SK-MEL-5 (cell line): ENCODE data around the gene PARP1. TPM values are rescaled to one million over a fixed set of nuclear protein-coding genes. Genes with fewer than 3 reads are reported as not detected.

Experiments used
- DNase-seq: peaks from one replicate; pipeline ENCODE4 v3.0.0-alpha.2; 2016; ENCODE audit warnings: low read depth, low spot score
- in situ Hi-C: cut with HindIII; loops from 2 replicates; pipeline ENCODE4 v1.10.0; 2016; ENCODE audit warnings: low sequenced_read_pairs, high pct_unique_total_duplicates, low pct_unique_long_range_greater_than_20kb
- total RNA-seq: library from RNA; depleted of rRNA; stranded (reverse); fragments of >200 nt; shearing (Covaris generic); gene quantifications from 2 replicates; pipeline ENCODE4 v1.2.3, GENCODE V29; 2014

Gene PARP1
- total RNA-seq, 1 experiment from 2014 or later, result 140 TPM

DNA sequence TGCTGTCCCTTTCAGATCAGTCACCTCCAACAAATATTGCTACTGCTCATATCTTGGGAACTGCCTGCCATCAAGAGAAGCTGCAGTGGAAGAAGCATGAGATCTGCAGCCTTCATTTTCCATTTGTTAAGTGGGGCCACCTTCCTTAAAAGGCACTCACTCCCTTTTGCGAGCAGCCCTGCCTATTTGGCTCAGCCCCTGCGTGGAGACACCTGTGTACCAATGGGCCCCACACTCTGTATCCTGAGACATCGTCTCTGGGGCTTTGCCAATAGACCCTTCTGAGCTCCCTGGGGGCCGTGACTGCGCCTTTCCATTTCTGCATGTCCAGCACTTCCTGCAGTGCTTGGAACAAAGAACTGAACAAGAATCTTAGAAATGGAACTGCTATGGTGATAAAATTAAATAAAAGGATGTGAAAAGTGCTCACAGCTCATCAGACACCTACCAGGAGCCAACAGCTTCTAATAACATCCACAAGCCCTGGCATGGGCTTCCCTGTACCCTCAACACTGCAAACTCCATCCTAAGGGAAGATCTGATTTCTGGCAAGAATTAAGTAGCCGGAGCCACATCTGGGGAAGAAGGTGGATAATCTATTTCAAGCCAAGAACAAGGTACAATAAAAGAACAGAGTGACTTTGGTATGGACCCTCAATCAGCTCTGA lies 36.7 kb downstream of the PARP1 start:
- in situ Hi-C loops, result no loop called here
- DNase-seq, result no peak

DNA sequence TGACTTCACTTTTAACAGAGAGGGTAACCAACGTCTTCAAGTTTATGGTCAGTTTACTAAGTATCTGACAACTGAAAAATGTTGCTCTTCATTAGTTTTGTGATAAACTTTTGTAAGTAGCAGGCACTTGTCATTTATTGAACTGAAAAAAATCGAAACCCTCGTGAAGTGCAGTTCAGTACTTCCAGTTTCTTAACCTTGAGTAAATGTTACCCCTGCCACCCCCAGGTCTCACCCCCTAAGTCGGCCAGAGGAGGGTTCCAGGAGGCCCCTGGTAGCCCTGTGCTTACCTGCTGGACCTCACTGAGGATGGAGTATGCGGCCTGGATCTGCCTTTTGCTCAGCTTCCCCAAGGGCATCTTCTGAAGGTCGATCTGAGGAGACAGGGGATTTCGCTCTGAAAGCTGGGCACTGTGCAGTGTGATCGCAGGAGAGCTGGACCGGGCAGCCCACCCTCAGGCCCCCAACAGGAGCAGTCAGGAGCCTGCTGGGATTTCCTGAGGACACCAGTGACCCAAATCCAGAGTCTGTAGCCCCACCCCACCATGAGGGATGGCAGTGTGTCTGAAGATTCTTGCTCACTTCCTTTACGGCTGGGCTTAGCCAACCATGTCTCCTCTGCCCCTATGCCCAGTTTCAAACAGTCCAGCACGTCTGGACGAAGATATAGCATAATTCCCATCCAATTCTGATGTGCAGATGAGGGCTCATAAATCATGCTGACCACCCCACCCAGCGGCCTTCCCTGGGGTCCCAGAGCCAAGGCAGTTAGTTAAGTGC lies 37.6 kb downstream of the PARP1 start:
- in situ Hi-C loops, result no loop called here
- no peak for DNase-seq

DNA sequence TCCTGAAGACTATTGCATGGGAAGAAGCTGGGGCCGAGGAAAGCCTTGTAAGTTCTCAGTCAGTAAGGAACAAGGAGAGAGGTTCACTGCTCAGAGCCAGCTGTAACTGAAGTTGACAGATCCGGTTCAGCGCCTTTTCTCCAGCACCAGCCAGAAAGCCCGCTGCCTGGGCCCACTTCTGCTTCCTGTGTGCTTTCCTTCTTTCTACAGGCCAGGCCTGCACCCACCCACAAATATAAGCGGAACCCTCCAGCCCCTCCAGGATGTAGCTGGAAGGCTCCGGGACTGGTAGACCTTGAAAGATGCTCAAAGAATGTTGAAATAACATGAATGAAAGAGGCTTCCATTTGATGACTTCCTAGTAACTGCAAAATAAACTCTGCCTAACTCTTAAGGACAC lies 38.8 kb downstream of the PARP1 start:
- no peak for DNase-seq
- in situ Hi-C loops, result no loop called here

DNA sequence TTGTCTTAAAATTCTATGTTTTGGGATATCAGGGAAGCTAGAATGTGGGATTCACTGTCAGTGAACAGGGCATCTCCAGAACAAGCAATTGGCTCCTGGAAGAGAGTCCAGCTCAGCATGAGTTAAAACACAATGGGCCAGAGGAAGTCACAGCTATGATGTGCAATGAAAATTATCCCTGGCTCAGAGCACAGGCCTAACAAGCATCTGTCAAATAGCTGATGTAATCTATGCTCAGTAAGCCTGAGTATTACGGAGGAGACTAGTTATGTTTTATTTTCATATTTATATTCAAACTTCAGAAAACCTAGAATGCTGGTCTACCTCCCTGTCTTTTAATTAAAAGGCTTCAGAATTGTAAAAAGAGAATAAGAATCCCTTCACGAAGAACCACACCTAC lies 41.6 kb downstream of the PARP1 start:
- in situ Hi-C loops, result no loop called here

DNA sequence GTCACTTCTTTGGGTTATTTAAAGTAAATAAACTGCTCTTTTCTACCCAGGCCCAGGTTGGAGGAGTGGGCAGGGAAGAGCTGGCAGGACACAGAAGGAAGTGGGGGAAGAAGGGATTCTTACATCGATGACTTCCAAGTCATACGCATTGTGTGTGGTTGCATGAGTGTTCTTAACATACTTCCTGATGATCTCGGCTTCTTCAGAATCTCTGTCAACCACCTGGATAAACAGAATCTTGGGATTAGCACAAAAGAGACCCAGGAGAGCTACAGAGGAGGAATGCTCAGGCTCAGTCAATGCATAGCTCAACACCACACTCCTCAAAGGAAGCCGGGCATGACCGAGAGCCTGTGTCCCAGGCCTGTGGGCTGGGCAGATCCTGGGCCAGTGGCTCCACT lies 42.1 kb downstream of the PARP1 start:
- DNase-seq, result no peak
- in situ Hi-C loops, result no loop called here

More for the DNA sequence above, 41.6 kb downstream of the PARP1 start:
- DNase-seq, result no peak

DNA sequence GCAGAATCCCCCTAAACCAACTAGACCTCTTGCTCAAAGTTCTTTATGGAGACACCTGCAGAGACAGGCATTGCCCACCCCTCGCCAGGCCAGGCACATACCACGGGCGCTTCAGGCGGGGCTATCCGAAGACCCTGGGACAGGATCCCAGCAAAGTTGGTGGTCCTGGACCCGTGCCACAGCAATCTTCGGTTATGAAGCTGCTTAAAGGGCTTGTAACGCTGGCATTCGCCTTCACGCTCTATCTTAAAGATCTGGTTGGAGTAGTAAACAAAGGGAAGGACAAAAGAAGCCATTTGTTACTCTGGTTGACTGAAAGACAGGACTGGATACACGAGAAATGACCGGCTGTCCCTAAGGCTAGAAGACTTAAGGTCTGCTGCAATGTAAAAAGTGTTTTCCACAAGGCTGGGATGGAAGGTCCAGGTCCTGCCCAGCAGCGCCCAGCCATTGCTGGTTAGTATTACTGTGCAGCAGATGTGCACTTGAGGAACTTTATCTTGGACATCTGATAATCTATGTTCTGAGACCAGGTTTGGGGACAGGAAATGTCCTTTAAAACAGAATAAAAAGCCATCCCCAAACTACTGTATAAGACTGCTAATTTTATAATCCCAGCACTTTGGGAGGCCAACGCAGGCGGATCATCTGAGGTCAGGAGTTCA lies 42.9 kb downstream of the PARP1 start:
- no peak for DNase-seq
- in situ Hi-C loops, result no loop called here

DNA sequence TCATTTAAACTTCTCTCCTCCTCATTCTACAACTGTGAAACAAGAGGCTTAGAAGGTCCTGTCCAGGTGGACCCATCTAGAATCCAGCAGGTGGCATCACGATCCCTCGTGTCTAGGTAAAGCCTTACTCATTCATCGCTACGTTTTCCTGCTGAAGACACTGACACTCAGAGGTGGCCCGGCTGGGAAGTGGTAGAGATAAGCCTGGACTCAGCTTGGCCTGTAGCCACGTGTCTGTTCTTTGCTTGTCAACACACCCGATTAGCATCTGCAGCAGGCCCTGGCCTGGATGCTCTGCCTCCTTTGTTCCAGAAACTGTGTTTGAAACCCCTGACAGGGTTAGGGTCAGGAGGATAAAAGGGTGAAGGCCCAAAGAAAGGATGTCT lies 43.4 kb downstream of the PARP1 start:
- in situ Hi-C loops, result no loop called here
- no peak for DNase-seq

DNA sequence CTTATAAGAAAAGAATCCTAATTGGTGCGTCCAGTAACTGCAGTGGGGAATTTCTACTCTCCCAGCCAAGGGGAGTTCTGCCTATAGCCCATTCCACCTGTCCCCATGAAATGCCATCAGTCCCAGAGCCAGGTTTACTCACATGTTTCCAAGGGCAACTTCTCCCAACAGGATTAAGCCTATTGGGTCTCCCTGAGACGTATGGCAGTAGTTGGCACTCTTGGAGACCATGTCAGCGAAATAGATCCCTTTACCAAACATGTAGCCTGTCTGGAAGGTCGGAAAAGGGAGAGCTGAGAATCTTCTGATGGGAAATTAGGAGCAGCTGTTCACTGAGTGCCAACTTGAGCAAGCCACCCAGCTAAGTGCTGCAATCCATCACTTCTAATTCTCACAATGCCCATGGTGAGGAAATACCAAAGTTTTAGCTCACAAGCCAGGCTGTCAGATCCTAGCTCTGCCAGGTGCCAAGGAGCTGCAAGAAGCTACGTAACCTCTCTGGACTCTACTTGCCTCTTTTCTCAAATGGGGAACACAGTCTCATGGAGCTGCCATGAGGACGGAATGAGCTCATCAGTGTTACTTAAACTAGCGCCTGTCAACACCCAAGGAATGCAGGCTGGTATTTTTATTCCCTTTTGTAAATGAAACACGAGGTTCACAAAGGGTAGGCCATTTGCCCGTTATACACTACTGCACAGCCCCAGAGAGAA lies 43.9 kb downstream of the PARP1 start:
- no peak for DNase-seq
- in situ Hi-C loops, result no loop called here

DNA sequence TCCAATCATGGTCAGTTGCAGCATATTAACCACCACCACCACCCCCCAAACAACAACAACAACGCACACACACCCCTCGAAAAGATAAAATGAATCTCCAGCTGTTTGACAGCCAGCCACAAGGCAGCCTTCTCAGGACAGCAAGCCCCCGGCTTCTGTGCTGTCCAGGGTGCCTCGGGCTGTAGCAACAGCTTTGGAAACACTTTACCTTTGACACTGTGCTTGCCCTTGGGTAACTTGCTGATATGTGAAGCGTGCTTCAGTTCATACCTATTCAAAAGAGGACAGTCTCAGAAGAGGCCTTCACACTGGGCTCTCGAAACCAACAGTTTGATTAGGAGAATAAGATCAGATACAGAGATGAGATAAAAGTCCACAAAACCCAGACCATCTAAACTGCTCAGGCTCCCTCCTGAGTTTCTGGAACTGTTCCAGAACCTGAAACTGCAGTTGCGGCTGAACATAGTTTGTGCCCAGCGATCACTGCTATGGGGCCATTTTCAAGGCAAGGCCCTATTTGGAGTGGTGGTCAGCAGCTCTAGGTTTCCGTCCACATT lies 44.9 kb downstream of the PARP1 start:
- in situ Hi-C loops, result no loop called here

DNA sequence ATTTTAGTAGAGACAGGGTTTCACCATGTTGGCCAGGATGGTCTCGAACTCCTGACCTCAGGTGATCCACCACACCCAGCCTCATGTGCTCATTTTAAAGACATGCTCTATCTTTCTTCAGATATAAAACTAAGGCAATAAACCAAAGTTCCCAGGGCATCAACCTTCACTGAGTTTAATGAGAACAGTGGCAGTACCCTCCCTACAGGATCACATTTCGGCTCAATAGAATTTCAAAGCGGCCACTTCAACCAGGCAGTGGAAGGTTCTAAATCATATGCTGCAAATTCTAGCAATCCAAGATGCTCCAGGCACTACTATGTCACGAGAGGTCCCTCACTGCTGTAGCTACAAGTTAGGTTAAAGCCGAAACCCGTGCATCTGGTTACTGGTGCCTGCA lies 45.5 kb downstream of the PARP1 start:
- in situ Hi-C loops, result no loop called here
- no peak for DNase-seq

More for the DNA sequence above, 44.9 kb downstream of the PARP1 start:
- DNase-seq, result no peak

DNA sequence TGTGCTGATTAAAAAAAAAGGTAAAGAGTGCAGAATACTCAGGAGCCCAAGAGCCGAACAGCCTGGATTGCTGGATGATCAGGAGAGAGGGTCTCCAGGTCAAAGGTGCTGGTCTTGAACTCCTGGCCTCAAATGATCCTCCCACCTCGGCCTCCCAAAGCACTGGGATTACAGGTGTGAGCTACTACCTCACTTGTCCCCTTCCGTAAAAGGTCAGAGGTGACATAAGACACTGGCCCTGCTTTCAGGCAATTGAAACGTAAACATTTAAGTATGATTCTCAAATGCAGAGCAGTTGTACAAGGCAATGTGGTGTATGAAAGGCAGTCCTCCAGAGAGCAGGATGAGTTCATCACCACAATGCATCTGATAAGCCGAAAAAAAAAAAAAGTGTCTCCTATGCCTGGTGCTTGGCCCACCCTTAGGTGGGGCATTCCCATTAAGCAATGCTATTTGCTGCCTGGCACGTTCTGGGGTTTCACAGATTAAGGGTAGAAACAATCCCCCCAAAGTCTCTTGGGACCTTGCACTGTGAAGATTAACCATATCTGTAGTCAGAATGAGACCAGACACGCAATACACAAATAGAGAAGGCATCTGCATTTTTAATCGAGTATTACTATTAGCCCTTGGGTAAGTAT lies 47.7 kb downstream of the PARP1 start:
- in situ Hi-C loops, result no loop called here
- DNase-seq, result no peak

DNA sequence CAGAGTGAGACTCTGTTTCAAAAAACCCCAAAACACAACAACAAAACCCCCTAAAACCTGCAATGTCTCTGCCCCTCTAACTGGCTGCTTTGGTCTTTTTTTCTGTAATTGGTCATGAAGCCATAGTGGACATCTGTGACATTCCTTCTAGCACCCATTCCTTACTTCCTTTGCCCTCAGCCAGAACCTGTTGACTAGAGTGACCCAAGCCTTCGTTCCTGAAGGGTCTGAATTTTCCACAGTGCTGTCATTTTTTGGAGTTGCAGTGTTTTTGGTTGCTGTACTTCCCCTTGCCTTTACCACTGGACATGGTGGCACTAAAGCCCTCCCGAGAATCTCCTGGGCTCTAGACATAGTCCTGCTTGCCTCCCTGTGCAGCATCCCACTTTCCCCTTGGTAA lies 50.5 kb downstream of the PARP1 start:
- no peak for DNase-seq
- in situ Hi-C loops, result no loop called here

DNA sequence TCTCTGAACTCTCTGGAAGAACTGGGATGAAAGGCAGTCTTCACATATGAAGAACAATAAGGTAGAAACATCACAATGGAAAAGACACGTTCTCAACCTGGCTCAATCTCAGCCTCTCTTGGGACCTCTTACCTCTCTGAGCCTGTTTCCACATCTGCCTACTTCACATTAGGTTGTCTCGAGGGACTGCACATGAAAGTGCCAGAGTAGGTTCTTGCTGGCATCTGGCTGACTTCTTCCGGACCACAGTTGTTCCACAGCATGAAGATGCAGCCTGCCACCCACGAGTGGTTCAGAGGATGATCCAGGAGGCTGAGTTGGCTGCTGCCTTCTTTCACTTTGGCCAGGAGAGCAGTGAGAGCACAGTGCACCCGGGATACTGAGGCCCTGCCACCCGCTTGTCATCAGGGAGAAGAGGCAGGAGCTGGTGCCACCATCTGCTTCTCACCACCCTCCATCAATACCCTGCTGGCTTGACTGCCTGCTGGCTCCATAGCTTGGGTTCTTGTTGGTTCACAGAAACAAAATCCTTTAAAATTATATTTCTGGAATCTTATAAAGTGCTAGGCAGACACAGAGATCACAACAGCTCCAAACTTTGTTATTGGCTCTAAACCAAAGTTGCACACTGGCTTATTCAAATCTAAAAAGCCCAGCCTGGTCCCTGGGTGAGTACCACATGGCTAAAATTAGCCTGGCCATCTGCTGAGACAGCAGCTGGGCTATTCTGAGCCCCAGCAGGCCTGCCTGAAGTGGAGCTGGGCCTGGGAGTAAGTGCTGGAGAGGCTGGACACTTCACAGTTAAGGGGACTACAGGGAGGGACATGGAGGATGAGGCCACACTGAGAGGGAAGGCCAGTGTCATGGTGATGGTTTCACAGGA lies 52.0 kb downstream of the PARP1 start:
- DNase-seq, result no peak
- in situ Hi-C loops, result no loop called here

DNA sequence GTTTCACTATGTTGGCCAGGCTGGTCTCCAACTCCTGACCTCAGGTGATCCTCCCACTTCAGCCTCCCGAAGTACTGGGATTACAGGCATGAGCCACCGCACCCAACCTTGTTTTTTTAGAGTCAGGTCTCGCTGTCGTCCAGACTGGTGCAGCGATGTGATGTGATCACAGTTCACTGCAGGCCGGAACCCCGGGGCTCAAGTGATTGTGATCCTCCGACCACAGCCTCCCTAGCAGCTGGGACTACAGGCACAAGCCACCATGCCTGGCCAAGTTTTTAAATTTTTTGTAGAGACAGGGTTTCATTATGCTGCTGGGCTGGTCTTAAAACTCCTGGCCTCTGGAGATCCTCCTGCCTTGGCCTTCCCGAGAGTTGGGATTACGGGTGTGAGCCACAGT lies 52.9 kb downstream of the PARP1 start:
- no peak for DNase-seq
- in situ Hi-C loops, result no loop called here

DNA sequence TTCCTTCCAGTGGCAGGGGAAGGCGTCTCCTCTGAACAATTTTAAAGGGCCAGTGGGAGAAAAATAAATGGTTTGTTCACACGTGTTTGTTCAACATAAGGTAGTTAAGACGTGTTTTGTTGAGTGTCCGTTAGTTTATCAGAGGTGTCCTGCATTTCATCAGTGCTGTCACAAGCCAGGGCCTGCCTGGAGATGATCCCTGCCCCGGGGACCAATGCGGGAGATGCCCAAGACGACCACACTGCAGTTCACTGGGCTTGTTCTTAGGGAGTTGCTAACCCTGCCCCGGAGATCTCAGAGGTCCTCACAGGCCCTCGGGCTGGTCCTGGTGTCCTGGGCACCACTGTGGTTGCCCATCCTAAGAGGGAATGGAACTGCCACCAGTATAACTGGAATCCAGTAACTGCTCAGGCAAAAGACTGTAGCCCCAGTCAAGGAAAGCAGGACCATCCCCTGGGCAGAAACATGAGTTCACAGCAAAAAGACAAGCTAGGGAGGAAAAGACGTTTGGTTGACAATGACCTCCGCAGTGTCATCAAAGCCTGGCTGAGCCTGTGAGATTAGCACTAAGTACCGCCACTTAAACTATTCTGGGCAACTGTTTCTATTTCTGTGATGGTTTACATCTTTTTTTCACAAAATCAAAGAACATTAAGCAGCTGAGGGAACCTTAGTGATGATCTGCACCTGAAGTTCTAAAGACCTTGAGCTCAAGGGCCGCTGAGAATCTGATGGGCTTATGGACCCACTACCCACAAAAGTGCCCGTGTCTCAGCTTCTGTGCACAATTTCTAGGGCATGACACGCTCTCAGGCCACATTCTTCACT lies 54.0 kb downstream of the PARP1 start:
- DNase-seq, result no peak
- in situ Hi-C loops, result no loop called here

DNA sequence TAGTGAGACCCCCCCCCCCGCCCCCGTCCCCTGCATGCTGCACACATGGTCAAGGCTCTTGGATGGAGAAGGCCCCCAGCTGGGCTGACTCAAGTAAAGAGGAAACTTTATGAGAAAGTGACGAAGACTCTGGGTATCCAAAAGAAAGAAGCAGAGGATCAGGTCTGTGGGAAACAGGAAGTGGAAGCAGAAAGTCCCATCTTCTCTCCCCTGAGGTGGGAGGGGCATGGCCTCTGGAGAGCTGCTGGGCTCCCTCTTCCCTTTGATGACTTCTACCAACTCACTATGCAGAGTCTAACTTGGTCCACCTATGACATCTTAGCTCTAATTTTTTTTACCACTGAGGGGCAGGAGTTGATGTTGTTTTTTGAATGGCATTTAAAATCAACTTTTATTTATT lies 56.2 kb downstream of the PARP1 start:
- in situ Hi-C loops, result no loop called here
- no peak for DNase-seq
